Neuron (in vitro differentiated cells): ENCODE data around the gene SPOCK1.

Source experiments
- H2AFZ ChIP-seq: one replicate; pipeline ENCODE4 v1.6.1; 2013; ENCODE audit warnings: low read depth, mild to moderate bottlenecking, inconsistent platforms, low read length, moderate library complexity
- H3K27me3 ChIP-seq: one replicate; pipeline ENCODE4 v1.6.1; 2013; ENCODE audit warnings: low read length; ENCODE audit not compliant: insufficient read depth
- H3K36me3 ChIP-seq: one replicate; pipeline ENCODE4 v1.6.1; 2013; ENCODE audit warnings: low read length; ENCODE audit not compliant: insufficient read depth
- H3K4me1 ChIP-seq: one replicate; pipeline ENCODE4 v1.6.1; 2013; ENCODE audit warnings: low read length; ENCODE audit not compliant: insufficient read depth
- H3K4me3 ChIP-seq: 2 replicates; pipeline ENCODE4 v1.5.1; 2013; ENCODE audit warnings: mild to moderate bottlenecking, low read length, moderate library complexity
- H3K9me3 ChIP-seq: one replicate; pipeline ENCODE4 v1.6.1; 2013; ENCODE audit warnings: low read length

Gene SPOCK1

GRCh38 chr5:137275083-137275482 is 224.0 kb downstream of the SPOCK1 start:
- no peak overlapping the region for H3K4me3 ChIP-seq
- no peak overlapping the region for H2AFZ ChIP-seq
- no peaks in the 10 kb centered on the region for H3K4me1 ChIP-seq
- no peaks in the 10 kb centered on the region for H3K36me3 ChIP-seq
- H3K27me3 ChIP-seq = no peaks in the 10 kb centered on the region
- H3K9me3 ChIP-seq = no peaks in the 10 kb centered on the region

- Histone ChIP-seq H3K27me3 (no peaks in the 10 kb centered on the region), H2AFZ (no peak overlapping the region), H3K36me3 (no peaks in the 10 kb centered on the region), H3K4me3 (no peak overlapping the region), H3K9me3 (no peaks in the 10 kb centered on the region), H3K4me1 (peaks cover 2% of the 10 kb centered on the region)
These were observed 225.6 kb downstream of the SPOCK1 start for GRCh38 chr5:137273511-137273910.

- Histone ChIP-seq H3K4me3 (no peak overlapping the region), H3K27me3 (no peaks in the 10 kb centered on the region), H3K4me1 (peaks cover 2% of the 10 kb centered on the region), H3K9me3 (no peaks in the 10 kb centered on the region), H2AFZ (no peak overlapping the region), H3K36me3 (no peaks in the 10 kb centered on the region)
These were observed 226.3 kb downstream of the SPOCK1 start for GRCh38 chr5:137272831-137273230.

- Histone ChIP-seq H3K27me3 (no peaks in the 10 kb centered on the region), H3K4me3 (no peak overlapping the region), H3K36me3 (no peaks in the 10 kb centered on the region), H2AFZ (no peak overlapping the region), H3K4me1 (peaks cover 10% of the 10 kb centered on the region), H3K9me3 (no peaks in the 10 kb centered on the region)
These were observed 229.2 kb downstream of the SPOCK1 start for GRCh38 chr5:137269946-137270345.

- no peak overlapping the region for H2AFZ ChIP-seq
- H3K36me3 ChIP-seq = no peaks in the 10 kb centered on the region
- no peak overlapping the region for H3K4me3 ChIP-seq
- H3K9me3 ChIP-seq = no peaks in the 10 kb centered on the region
- no peaks in the 10 kb centered on the region for H3K27me3 ChIP-seq
- H3K4me1 ChIP-seq = peaks cover 10% of the 10 kb centered on the region
These were observed 229.9 kb downstream of the SPOCK1 start for GRCh38 chr5:137269274-137269673.

- H3K4me1 ChIP-seq = peaks cover 10% of the 10 kb centered on the region
- H3K27me3 ChIP-seq = no peaks in the 10 kb centered on the region
- no peaks in the 10 kb centered on the region for H3K9me3 ChIP-seq
- H2AFZ ChIP-seq = no peak overlapping the region
- no peaks in the 10 kb centered on the region for H3K36me3 ChIP-seq
- H3K4me3 ChIP-seq = no peak overlapping the region
These were observed 230.5 kb downstream of the SPOCK1 start for GRCh38 chr5:137268646-137269045.

- H3K9me3 ChIP-seq = no peaks in the 10 kb centered on the region
- H3K27me3 ChIP-seq = no peaks in the 10 kb centered on the region
These were observed 232.9 kb downstream of the SPOCK1 start for GRCh38 chr5:137266186-137266585.

GRCh38 chr5:137265457-137265856 is 233.7 kb downstream of the SPOCK1 start:
- Histone ChIP-seq H3K36me3 (no peaks in the 10 kb centered on the region), H2AFZ (no peak overlapping the region), H3K4me3 (no peak overlapping the region), H3K4me1 (peaks cover 27% of the 10 kb centered on the region), H3K9me3 (no peaks in the 10 kb centered on the region), H3K27me3 (no peaks in the 10 kb centered on the region)

More at GRCh38 chr5:137266186-137266585, 232.9 kb downstream of the SPOCK1 start:
- peaks cover 20% of the 10 kb centered on the region for H3K4me1 ChIP-seq
- H3K4me3 ChIP-seq = no peak overlapping the region
- no peaks in the 10 kb centered on the region for H3K36me3 ChIP-seq
- H2AFZ ChIP-seq = no peak overlapping the region

GRCh38 chr5:137264573-137264972 is 234.6 kb downstream of the SPOCK1 start:
- Histone ChIP-seq H3K4me1 (peaks cover 28% of the 10 kb centered on the region), H3K36me3 (no peaks in the 10 kb centered on the region), H3K4me3 (no peak overlapping the region), H2AFZ (no peak overlapping the region), H3K9me3 (no peaks in the 10 kb centered on the region), H3K27me3 (no peaks in the 10 kb centered on the region)

- H3K4me1 ChIP-seq = peaks cover 28% of the 10 kb centered on the region
- no peak overlapping the region for H2AFZ ChIP-seq
- no peaks in the 10 kb centered on the region for H3K9me3 ChIP-seq
- no peaks in the 10 kb centered on the region for H3K36me3 ChIP-seq
- H3K27me3 ChIP-seq = no peaks in the 10 kb centered on the region
- no peak overlapping the region for H3K4me3 ChIP-seq
These were observed 235.1 kb downstream of the SPOCK1 start for GRCh38 chr5:137264041-137264440.

GRCh38 chr5:137263371-137264005 is 235.6 kb downstream of the SPOCK1 start:
- Histone ChIP-seq H2AFZ (no peak overlapping the region), H3K36me3 (no peaks in the 10 kb centered on the region), H3K4me3 (no peak overlapping the region), H3K27me3 (no peaks in the 10 kb centered on the region), H3K4me1 (peaks cover 28% of the 10 kb centered on the region), H3K9me3 (no peaks in the 10 kb centered on the region)

GRCh38 chr5:137262818-137263217 is 236.3 kb downstream of the SPOCK1 start:
- Histone ChIP-seq H3K4me3 (no peak overlapping the region), H3K9me3 (no peaks in the 10 kb centered on the region), H2AFZ (no peak overlapping the region), H3K27me3 (no peaks in the 10 kb centered on the region), H3K4me1 (peaks cover 28% of the 10 kb centered on the region), H3K36me3 (no peaks in the 10 kb centered on the region)

- Histone ChIP-seq H3K36me3 (no peaks in the 10 kb centered on the region), H3K4me1 (peaks cover 20% of the 10 kb centered on the region), H3K4me3 (no peak overlapping the region), H2AFZ (no peak overlapping the region), H3K27me3 (no peaks in the 10 kb centered on the region), H3K9me3 (no peaks in the 10 kb centered on the region)
These were observed 238.1 kb downstream of the SPOCK1 start for GRCh38 chr5:137260820-137261695.
